ENCODE measurements around the gene ARSG. TPM values are rescaled to one million over a fixed set of nuclear protein-coding genes. Genes with fewer than 3 reads are reported as not detected.

The ARSG gene
- total and polyA plus RNA-seq, 9 of the 15 experiments (the other 6 are each of a cell fraction or from before 2014, with no cell fraction given): 1.0 to 5.6 (median 1.8) TPM

GRCh38 chr17:68317458-68317857 lies 26.2 kb downstream of the ARSG start (continued):
- TF ChIP-seq ZFP91 (CRISPR knock-in tag; IDR thresholded peaks at IDR 0.05) (no peak), PCBP2 (IDR thresholded peaks at IDR 0.05; ENCODE audit: low read depth, low read length, poor library complexity, severe bottlenecking) (no peak), HNRNPL (IDR thresholded peaks at IDR 0.05; ENCODE audit: low read depth, low read length) (no peak)

- Histone ChIP-seq H3K36me3 (ENCODE audit: control insufficient read depth, insufficient read depth, low read length) (no peaks in the 10 kb centered on the region), H3K9me1 (ENCODE audit: control insufficient read depth, insufficient read depth, low read length) (no peaks in the 10 kb centered on the region), H3K4me2 (ENCODE audit: insufficient read depth, low read length) (no peak overlapping the region), H4K20me1 (replicated peaks; ENCODE audit: control insufficient read depth, insufficient read depth, low read length) (no peaks in the 10 kb centered on the region), H3K79me2 (ENCODE audit: control insufficient read depth, insufficient read depth, low read length) (no peaks in the 10 kb centered on the region), H3K27me3 (ENCODE audit: control insufficient read depth in 2 of 2, insufficient read depth in 2 of 2, low read length in 2 of 2) (peaks cover 23 to 40% of the 10 kb centered on the region in 2 experiments), H2AFZ (ENCODE audit: low read depth, low read length) (no peak overlapping the region), H3K9ac (ENCODE audit: insufficient read depth in 1 of 2, low read depth in 2 of 2, low read length in 2 of 2) (no peak overlapping the region), H3K4me1 (replicated peaks in 1 of 2; ENCODE audit: control insufficient read depth in 2 of 2, insufficient read depth in 2 of 2, low read length in 2 of 2) (no peaks in the 10 kb centered on the region), H3K9me3 (replicated peaks; ENCODE audit: control insufficient read depth, insufficient read depth, low read depth, low read length) (no peaks in the 10 kb centered on the region), H3K27ac (ENCODE audit: extremely low read depth, low read depth, low read length) (no peak overlapping the region), H3K4me3 (no peak overlapping the region)
- WGBS (ENCODE audit: insufficient coverage, low coverage, missing lambda C conversion rate): 3% methylated on average over 8 of the region's 8 CpGs
- no peak for DNase-seq (ENCODE audit: extremely low read depth in 1 of 4, low spot score in 3 of 4)
- no TSS peak for BruUV-seq (replicated peaks)
- no peak for FAIRE-seq
- ChIA-PET POLR2A (no interaction called here), CTCF (ENCODE audit: low intra/inter-chr PET ratio) (no interaction called here)
- intact Hi-C loops (cut with micrococcal nuclease) (no loop called here), in situ Hi-C loops (cut with MboI) (no loop called here)
- no peak for ATAC-seq
- TF ChIP-seq NR0B1 (IDR thresholded peaks at IDR 0.05; ENCODE audit: partially characterized antibody): no peak
- TF ChIP-seq KDM4B (IDR thresholded peaks at IDR 0.05; ENCODE audit: borderline replicate concordance in 2 of 2, low read depth in 1 of 2): no peak
- no peak for TF ChIP-seq RBBP5 (IDR thresholded peaks at IDR 0.05; ENCODE audit: borderline replicate concordance, insufficient read depth, low read length, poor library complexity, severe bottlenecking)
- TF ChIP-seq SMARCB1 (IDR thresholded peaks at IDR 0.05; ENCODE audit: insufficient read length, low read depth): no peak
- TF ChIP-seq BRD9 (IDR thresholded peaks at IDR 0.05; ENCODE audit: low read depth, partially characterized antibody): no peak
- TF ChIP-seq KLF16 (IDR thresholded peaks at IDR 0.05): no peak
- TF ChIP-seq HEY1 (CRISPR knock-in tag; IDR thresholded peaks at IDR 0.05; ENCODE audit: borderline replicate concordance): no peak
- TF ChIP-seq ZNF511 (CRISPR knock-in tag; IDR thresholded peaks at IDR 0.05): no peak
- no peak for TF ChIP-seq SREBF1 (IDR thresholded peaks at IDR 0.05; ENCODE audit: borderline replicate concordance, low read depth, low read length)
- no peak for TF ChIP-seq YBX1 (IDR thresholded peaks at IDR 0.05)
- TF ChIP-seq HNRNPL (IDR thresholded peaks at IDR 0.05; ENCODE audit: low read depth, low read length): no peak
- no peak for TF ChIP-seq SRSF9 (IDR thresholded peaks at IDR 0.05; ENCODE audit: borderline replicate concordance, low read depth, low read length)
- no peak for TF ChIP-seq TCF3 (CRISPR knock-in tag; IDR thresholded peaks at IDR 0.05)
- TF ChIP-seq SMAD4 (CRISPR knock-in tag; conservative IDR thresholded peaks at IDR 0.05): no peak
Measured at GRCh38 chr17:68318103-68318991, 27.1 kb downstream of the ARSG start.
